HepG2 (cell line): ENCODE data around the gene CLIC1. TPM values are rescaled to one million over a fixed set of nuclear protein-coding genes. Genes with fewer than 3 reads are reported as not detected.
A peak's percentile ranks its signal among the peaks of the same experiment; 100 is the strongest.

Source experiments
- GABPB1 ChIP-seq: IDR thresholded peaks from 2 replicates; pipeline ENCODE4 v1.6.1; 2016; ENCODE audit warnings: mild to moderate bottlenecking, missing genetic modification reagents, moderate library complexity, missing compliant biosample characterization
- MAZ ChIP-seq, 2 experiments: sonication (generic) in 1 of 2; formaldehyde crosslinking in 1 of 2; IDR thresholded peaks; 2 replicates each; pipeline versions ENCODE4 v1.5.0 to v1.6.1; 2012 to 2020; ENCODE audit warnings: low read depth in 2 of 2, mild to moderate bottlenecking in 2 of 2, borderline replicate concordance in 1 of 2, improper control_type of control experiment in 1 of 2, low read length in 1 of 2, missing genetic modification reagents in 1 of 2, moderate library complexity in 1 of 2
- NFYB ChIP-seq: sonication (generic); formaldehyde crosslinking; IDR thresholded peaks from 2 replicates; pipeline ENCODE4 v1.4.0; 2020; ENCODE audit warnings: missing genetic modification reagents
- TP53 ChIP-seq: sonication (generic); formaldehyde crosslinking; conservative IDR thresholded peaks from 2 replicates; pipeline ENCODE4 v1.4.0; 2020; ENCODE audit warnings: missing genetic modification reagents
- U2AF1 ChIP-seq: fragments of 200-400 bp; formaldehyde crosslinking; optimal IDR thresholded peaks from 2 replicates; pipeline ENCODE3; 2017; ENCODE audit warnings: mild to moderate bottlenecking, low read depth, low read length
- ZFP36 ChIP-seq: fragments of 150-350 bp; IDR thresholded peaks from 2 replicates; pipeline ENCODE4 v1.6.1; 2018; ENCODE audit warnings: borderline replicate concordance, low read length, low read depth; ENCODE audit not compliant: partially characterized antibody
- ZNF232 ChIP-seq: sonication (generic); formaldehyde crosslinking; IDR thresholded peaks from 2 replicates; pipeline ENCODE4 v1.4.0; 2020; ENCODE audit warnings: missing genetic modification reagents, borderline replicate concordance
- ZNF780A ChIP-seq: sonication (generic); formaldehyde crosslinking; IDR thresholded peaks from 2 replicates; pipeline ENCODE4 v1.8.0; 2022; ENCODE audit warnings: mild to moderate bottlenecking, missing genetic modification reagents, moderate library complexity
- polyA plus RNA-seq, 8 experiments: library from polyadenylated mRNA; depleted of rRNA in 3 of 8; stranded (reverse) in 7 of 8; unstranded in 1 of 8; fragments of >200 nt; fragmentation: Illumina TruSeq in 4 of 8; extraction: Trizol in 4 of 8; gene quantifications; 2 replicates each; pipeline versions ENCODE4 v1.2.1 to v1.2.3, GENCODE V29; 2011 to 2016; ENCODE audit warnings: low read depth in 4 of 8, missing spikeins in 1 of 8, mixed read lengths in 1 of 8; ENCODE audit not compliant: insufficient read depth in 1 of 8
- total RNA-seq, 5 experiments: library from RNA; depleted of rRNA; stranded (reverse); fragments of >200 nt; fragmentation: Illumina TruSeq; extraction: Trizol; gene quantifications; 2 replicates each; pipeline ENCODE4 v1.2.3, GENCODE V29; 2016; ENCODE audit warnings: low read depth in 1 of 5
- TF ChIP-seq, protein P1 (sequence below): sonication (generic); formaldehyde crosslinking; IDR thresholded peaks from 2 replicates; pipeline ENCODE4 v1.8.0; 2022; ENCODE audit warnings: low read depth, missing genetic modification reagents
- TF ChIP-seq, protein P2 (sequence below): fragments of 450-650 bp; IDR thresholded peaks from 2 replicates; pipeline ENCODE4 v1.6.1; 2017
- TF ChIP-seq, protein P3 (sequence below): sonication (generic); formaldehyde crosslinking; IDR thresholded peaks from 2 replicates; pipeline ENCODE4 v1.4.0; 2020; ENCODE audit warnings: low read depth, mild to moderate bottlenecking, missing genetic modification reagents
- TF ChIP-seq, protein P4 (sequence below): sonication (generic); formaldehyde crosslinking; IDR thresholded peaks from 2 replicates; pipeline ENCODE4 v1.5.1; 2020; ENCODE audit warnings: mild to moderate bottlenecking, moderate library complexity, missing genetic modification reagents
- TF ChIP-seq, protein P5 (sequence below): IDR thresholded peaks from 2 replicates; pipeline ENCODE4 v1.6.1; 2016; ENCODE audit warnings: low read depth, missing genetic modification reagents, missing compliant biosample characterization

Gene CLIC1
- total and polyA plus RNA-seq, 2 of the 13 experiments (the other 11 are each of a cell fraction or from before 2014, with no cell fraction given): 602 to 891 TPM

DNA sequence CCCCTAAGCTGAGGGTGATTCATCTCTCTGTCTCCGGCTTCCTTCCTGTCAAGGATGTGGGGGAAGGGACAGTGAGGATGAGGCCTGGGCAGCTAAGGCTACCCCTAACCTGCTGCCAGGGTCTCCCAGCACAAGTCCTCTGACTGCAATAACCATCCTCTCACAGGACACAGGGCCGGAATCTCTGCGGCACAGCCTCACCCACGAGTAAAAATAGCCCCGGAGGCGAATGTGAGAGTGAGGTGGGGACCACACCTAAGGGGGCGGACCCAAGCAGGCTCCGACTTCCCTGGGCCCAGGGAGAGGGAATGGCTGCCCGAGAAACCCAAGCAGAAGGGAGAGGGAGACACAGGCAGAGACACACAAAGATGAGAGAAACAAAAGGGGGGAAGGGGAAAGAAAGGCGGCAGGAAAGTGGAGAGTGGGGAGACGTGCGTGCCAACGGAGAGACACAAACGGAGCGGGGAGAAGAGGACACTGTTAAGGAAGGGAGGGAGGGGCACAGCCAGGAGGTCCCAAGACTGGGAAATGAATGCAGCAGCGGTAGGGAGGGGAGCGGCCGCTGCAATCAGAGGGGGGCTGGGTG, 1.4 kb downstream of the CLIC1 start (continued):
- TF ChIP-seq, protein P1, sequence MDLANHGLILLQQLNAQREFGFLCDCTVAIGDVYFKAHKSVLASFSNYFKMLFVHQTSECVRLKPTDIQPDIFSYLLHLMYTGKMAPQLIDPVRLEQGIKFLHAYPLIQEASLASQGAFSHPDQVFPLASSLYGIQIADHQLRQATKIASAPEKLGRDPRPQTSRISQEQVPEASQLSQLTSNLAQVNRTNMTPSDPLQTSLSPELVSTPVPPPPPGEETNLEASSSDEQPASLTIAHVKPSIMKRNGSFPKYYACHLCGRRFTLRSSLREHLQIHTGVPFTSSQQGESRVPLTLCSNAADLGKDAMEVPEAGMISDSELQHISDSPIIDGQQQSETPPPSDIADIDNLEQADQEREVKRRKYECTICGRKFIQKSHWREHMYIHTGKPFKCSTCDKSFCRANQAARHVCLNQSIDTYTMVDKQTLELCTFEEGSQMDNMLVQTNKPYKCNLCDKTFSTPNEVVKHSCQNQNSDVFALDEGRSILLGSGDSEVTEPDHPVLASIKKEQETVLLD (CRISPR knock-in tag): no peak
- TF ChIP-seq U2AF1: no peak
- no peak for TF ChIP-seq MAZ (IDR thresholded peaks at IDR 0.05; ENCODE audit: borderline replicate concordance, low read depth, low read length)
- TF ChIP-seq MAZ (CRISPR knock-in tag; IDR thresholded peaks at IDR 0.05; ENCODE audit: low read depth): 0 out of 2 replicates have a peak, but pooled peaks have one; percentile 0
- TF ChIP-seq ZFP36: no peak
- TF ChIP-seq, protein P2, sequence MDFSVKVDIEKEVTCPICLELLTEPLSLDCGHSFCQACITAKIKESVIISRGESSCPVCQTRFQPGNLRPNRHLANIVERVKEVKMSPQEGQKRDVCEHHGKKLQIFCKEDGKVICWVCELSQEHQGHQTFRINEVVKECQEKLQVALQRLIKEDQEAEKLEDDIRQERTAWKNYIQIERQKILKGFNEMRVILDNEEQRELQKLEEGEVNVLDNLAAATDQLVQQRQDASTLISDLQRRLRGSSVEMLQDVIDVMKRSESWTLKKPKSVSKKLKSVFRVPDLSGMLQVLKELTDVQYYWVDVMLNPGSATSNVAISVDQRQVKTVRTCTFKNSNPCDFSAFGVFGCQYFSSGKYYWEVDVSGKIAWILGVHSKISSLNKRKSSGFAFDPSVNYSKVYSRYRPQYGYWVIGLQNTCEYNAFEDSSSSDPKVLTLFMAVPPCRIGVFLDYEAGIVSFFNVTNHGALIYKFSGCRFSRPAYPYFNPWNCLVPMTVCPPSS: no peak
- no peak for TF ChIP-seq NFYB (CRISPR knock-in tag)
- TF ChIP-seq, protein P3, sequence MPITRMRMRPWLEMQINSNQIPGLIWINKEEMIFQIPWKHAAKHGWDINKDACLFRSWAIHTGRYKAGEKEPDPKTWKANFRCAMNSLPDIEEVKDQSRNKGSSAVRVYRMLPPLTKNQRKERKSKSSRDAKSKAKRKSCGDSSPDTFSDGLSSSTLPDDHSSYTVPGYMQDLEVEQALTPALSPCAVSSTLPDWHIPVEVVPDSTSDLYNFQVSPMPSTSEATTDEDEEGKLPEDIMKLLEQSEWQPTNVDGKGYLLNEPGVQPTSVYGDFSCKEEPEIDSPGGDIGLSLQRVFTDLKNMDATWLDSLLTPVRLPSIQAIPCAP: no peak
- TF ChIP-seq GABPB1 (CRISPR knock-in tag): peak; percentile 58
- no peak for TF ChIP-seq ZNF232 (CRISPR knock-in tag)
- TF ChIP-seq ZNF780A (CRISPR knock-in tag): no peak
- no peak for TF ChIP-seq TP53
- TF ChIP-seq, protein P4, sequence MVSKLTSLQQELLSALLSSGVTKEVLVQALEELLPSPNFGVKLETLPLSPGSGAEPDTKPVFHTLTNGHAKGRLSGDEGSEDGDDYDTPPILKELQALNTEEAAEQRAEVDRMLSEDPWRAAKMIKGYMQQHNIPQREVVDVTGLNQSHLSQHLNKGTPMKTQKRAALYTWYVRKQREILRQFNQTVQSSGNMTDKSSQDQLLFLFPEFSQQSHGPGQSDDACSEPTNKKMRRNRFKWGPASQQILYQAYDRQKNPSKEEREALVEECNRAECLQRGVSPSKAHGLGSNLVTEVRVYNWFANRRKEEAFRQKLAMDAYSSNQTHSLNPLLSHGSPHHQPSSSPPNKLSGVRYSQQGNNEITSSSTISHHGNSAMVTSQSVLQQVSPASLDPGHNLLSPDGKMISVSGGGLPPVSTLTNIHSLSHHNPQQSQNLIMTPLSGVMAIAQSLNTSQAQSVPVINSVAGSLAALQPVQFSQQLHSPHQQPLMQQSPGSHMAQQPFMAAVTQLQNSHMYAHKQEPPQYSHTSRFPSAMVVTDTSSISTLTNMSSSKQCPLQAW (CRISPR knock-in tag): peak; percentile 54; the same call in 1 of the 2 replicates
- TF ChIP-seq, protein P5, sequence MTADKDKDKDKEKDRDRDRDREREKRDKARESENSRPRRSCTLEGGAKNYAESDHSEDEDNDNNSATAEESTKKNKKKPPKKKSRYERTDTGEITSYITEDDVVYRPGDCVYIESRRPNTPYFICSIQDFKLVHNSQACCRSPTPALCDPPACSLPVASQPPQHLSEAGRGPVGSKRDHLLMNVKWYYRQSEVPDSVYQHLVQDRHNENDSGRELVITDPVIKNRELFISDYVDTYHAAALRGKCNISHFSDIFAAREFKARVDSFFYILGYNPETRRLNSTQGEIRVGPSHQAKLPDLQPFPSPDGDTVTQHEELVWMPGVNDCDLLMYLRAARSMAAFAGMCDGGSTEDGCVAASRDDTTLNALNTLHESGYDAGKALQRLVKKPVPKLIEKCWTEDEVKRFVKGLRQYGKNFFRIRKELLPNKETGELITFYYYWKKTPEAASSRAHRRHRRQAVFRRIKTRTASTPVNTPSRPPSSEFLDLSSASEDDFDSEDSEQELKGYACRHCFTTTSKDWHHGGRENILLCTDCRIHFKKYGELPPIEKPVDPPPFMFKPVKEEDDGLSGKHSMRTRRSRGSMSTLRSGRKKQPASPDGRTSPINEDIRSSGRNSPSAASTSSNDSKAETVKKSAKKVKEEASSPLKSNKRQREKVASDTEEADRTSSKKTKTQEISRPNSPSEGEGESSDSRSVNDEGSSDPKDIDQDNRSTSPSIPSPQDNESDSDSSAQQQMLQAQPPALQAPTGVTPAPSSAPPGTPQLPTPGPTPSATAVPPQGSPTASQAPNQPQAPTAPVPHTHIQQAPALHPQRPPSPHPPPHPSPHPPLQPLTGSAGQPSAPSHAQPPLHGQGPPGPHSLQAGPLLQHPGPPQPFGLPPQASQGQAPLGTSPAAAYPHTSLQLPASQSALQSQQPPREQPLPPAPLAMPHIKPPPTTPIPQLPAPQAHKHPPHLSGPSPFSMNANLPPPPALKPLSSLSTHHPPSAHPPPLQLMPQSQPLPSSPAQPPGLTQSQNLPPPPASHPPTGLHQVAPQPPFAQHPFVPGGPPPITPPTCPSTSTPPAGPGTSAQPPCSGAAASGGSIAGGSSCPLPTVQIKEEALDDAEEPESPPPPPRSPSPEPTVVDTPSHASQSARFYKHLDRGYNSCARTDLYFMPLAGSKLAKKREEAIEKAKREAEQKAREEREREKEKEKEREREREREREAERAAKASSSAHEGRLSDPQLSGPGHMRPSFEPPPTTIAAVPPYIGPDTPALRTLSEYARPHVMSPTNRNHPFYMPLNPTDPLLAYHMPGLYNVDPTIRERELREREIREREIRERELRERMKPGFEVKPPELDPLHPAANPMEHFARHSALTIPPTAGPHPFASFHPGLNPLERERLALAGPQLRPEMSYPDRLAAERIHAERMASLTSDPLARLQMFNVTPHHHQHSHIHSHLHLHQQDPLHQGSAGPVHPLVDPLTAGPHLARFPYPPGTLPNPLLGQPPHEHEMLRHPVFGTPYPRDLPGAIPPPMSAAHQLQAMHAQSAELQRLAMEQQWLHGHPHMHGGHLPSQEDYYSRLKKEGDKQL (CRISPR knock-in tag): no peak
